ENCODE measurements around the gene SPOCK3.
A peak's percentile ranks its signal among the peaks of the same experiment; 100 is the strongest.
"Not testable (repeated sequence)": the region's sequence is repeated elsewhere in the genome, so short reads cannot be mapped to it uniquely, and the experiment has no call there.

The SPOCK3 gene

GRCh38 chr4:167035390-167035789, 198.9 kb downstream of the SPOCK3 start:
- DNase-seq (ENCODE audit: low read depth, low spot score), result no peak

GRCh38 chr4:167034983-167035382, 199.3 kb downstream of the SPOCK3 start:
- DNase-seq (ENCODE audit: low read depth, low spot score), result no peak

GRCh38 chr4:167032871-167033270, 201.4 kb downstream of the SPOCK3 start:
- no peak for DNase-seq (ENCODE audit: low read depth, low spot score)

- DNase-seq (ENCODE audit: low read depth, low spot score), result no peak
Observed at GRCh38 chr4:167031534-167032156, 202.6 kb downstream of the SPOCK3 start.

- no peak for DNase-seq (ENCODE audit: low read depth, low spot score)
Observed at GRCh38 chr4:167028976-167029375, 205.3 kb downstream of the SPOCK3 start.

GRCh38 chr4:167025670-167026069, 208.6 kb downstream of the SPOCK3 start:
- DNase-seq (ENCODE audit: low read depth, low spot score), result no peak

- DNase-seq (ENCODE audit: low read depth, low spot score), result no peak
Observed at GRCh38 chr4:167023364-167023925, 210.8 kb downstream of the SPOCK3 start.

- DNase-seq (ENCODE audit: low read depth, low spot score), result peak; percentile 15
Observed at GRCh38 chr4:167021545-167022155, 212.6 kb downstream of the SPOCK3 start.

- DNase-seq (ENCODE audit: low read depth, low spot score), result no peak
Observed at GRCh38 chr4:167020410-167020809, 213.9 kb downstream of the SPOCK3 start.

GRCh38 chr4:167014944-167015343, 219.3 kb downstream of the SPOCK3 start:
- no peak for DNase-seq (ENCODE audit: low read depth, low spot score)

GRCh38 chr4:167003326-167003725, 231.0 kb downstream of the SPOCK3 start:
- DNase-seq (ENCODE audit: low read depth, low spot score), result no peak

- no peak for DNase-seq (ENCODE audit: low read depth, low spot score)
Observed at GRCh38 chr4:167000141-167000852, 234.0 kb downstream of the SPOCK3 start.

- DNase-seq (ENCODE audit: low read depth, low spot score), result no peak
Observed at GRCh38 chr4:166996216-166996615, 238.1 kb downstream of the SPOCK3 start.

- no peak for DNase-seq (ENCODE audit: low read depth, low spot score)
Observed at GRCh38 chr4:166994686-166995085, 239.6 kb downstream of the SPOCK3 start.

GRCh38 chr4:166991006-166991561, 243.2 kb downstream of the SPOCK3 start:
- DNase-seq (ENCODE audit: low read depth, low spot score), result no peak

GRCh38 chr4:166989886-166990285, 244.4 kb downstream of the SPOCK3 start:
- DNase-seq (ENCODE audit: low read depth, low spot score), result no peak

- no peak for DNase-seq (ENCODE audit: low read depth, low spot score)
Observed at GRCh38 chr4:166987026-166987425, 247.3 kb downstream of the SPOCK3 start.

GRCh38 chr4:166981847-166982246, 252.4 kb downstream of the SPOCK3 start:
- no peak for DNase-seq (ENCODE audit: low read depth, low spot score)

GRCh38 chr4:166980419-166980818, 253.9 kb downstream of the SPOCK3 start:
- DNase-seq (ENCODE audit: low read depth, low spot score), result no peak

- DNase-seq (ENCODE audit: low read depth, low spot score), result no peak
Observed at GRCh38 chr4:166977596-166977995, 256.7 kb downstream of the SPOCK3 start.

- no peak for DNase-seq (ENCODE audit: low read depth, low spot score)
Observed at GRCh38 chr4:166972071-166972470, 262.2 kb downstream of the SPOCK3 start.

- not testable (repeated sequence) for DNase-seq (ENCODE audit: low read depth, low spot score)
Observed at GRCh38 chr4:166968219-166968618, 266.1 kb downstream of the SPOCK3 start.
